Brain microvascular endothelial cell (primary cell): ENCODE measurements around the gene EVI5.
"Not testable (repeated sequence)": the region's sequence is repeated elsewhere in the genome, so short reads cannot be mapped to it uniquely, and the experiment has no call there.

ENCODE experiments used
- DNase-seq: peaks from one replicate; pipeline ENCODE4 v3.0.0-alpha.2; 2020
- H3K27ac ChIP-seq: fragments of 250-450 bp; sonication (Bioruptor Pico); 2 replicates; pipeline ENCODE4 v1.5.1; 2020; ENCODE audit warnings: mild to moderate bottlenecking, moderate library complexity
- H3K27me3 ChIP-seq: fragments of 250-450 bp; sonication (Bioruptor Pico); replicated peaks from 2 replicates; pipeline ENCODE4 v1.5.1; 2020; ENCODE audit warnings: mild to moderate bottlenecking
- H3K36me3 ChIP-seq: fragments of 250-450 bp; sonication (Bioruptor Pico); replicated peaks from 2 replicates; pipeline ENCODE4 v1.5.1; 2020; ENCODE audit warnings: mild to moderate bottlenecking
- H3K4me3 ChIP-seq: 2 replicates; pipeline ENCODE4 v1.5.1; 2011; ENCODE audit warnings: low read depth, mild to moderate bottlenecking, control low read depth, low read length, moderate library complexity
- CTCF ChIP-seq: IDR thresholded peaks from 2 replicates; pipeline ENCODE4 v1.5.1; 2011; ENCODE audit warnings: low read depth, mild to moderate bottlenecking, moderate library complexity, low read length, control low read depth, inconsistent platforms; ENCODE audit errors: missing control alignments
- in situ Hi-C: cut with HindIII; loops from 2 replicates; pipeline ENCODE4 v1.10.0; 2017; ENCODE audit warnings: low sequenced_read_pairs, low pct_ligation_motif_present

The EVI5 gene

DNA sequence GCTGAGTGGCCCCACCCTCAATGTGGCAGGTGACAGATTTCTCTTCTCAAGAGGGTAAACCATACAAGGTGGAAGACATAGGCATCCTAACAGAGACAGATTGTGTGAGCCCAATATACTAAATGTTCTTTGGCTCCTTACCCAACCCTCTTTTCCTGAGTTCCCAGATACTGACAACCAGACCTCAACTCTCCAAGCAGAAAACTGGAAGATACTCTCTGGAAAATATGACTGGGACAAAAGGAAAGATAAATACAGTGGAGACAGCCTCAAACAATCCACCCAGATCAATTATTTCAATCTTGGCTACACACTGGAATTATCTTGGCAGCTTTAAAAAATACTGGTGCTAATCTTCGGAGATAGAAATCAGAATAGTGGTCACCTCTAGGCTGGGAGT, 6.5 kb downstream of the EVI5 start:
- H3K4me3 ChIP-seq = no peak overlapping the region
- no peak for DNase-seq
- H3K36me3 ChIP-seq = no peaks in the 10 kb centered on the region
- in situ Hi-C loops = no loop called here
- no peak for TF ChIP-seq CTCF
- H3K27ac ChIP-seq = no peak overlapping the region
- no peaks in the 10 kb centered on the region for H3K27me3 ChIP-seq

DNA sequence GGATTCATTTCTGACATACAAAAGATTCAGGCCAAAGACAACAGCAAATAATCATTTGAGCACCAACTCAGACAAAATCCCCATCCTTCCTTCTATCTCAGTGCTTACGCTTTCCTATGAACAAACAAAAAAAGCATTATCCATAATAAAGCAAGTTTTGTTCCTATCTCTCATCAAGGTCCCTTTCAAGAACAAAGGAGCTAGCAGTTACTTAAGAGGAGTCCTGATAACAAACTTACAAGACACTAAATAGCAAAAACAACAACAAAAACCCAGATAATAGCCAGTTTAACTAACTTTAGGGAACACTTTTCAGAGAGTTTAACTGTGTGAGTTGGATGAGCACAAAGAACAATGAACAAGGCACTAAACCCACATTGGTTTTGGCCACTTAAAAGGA, 10.5 kb downstream of the EVI5 start:
- no peak for TF ChIP-seq CTCF
- Histone ChIP-seq H3K36me3 (no peaks in the 10 kb centered on the region), H3K27me3 (no peaks in the 10 kb centered on the region), H3K4me3 (no peak overlapping the region), H3K27ac (no peak overlapping the region)
- in situ Hi-C loops = no loop called here
- no peak for DNase-seq

DNA sequence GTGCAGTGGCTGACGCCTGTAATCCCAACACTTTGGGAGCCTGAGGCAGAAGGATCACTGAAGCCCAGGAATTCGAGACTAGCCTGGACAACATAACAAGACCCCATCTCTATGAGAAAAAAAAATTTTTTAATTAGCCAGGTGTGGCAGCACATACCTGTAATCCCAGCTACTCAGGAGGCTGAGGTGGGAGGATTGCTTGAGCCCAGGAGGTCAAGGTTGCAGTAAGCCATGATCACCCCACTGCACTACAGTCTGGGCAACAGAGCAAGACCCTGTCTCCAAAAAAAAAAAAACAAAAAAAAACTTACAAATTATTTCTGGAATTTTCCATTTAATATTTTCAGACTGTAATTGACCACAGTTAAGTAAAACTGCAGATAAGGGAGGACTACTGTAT, 11.2 kb downstream of the EVI5 start:
- H3K4me3 ChIP-seq, H3K27ac ChIP-seq, DNase-seq, H3K36me3 ChIP-seq, in situ Hi-C loops, H3K27me3 ChIP-seq: not testable (repeated sequence)

GRCh38 chr1:92769856-92770255, 15.1 kb downstream of the EVI5 start:
- no peak for DNase-seq
- no peak for TF ChIP-seq CTCF
- Histone ChIP-seq H3K4me3 (no peak overlapping the region), H3K27me3 (no peaks in the 10 kb centered on the region), H3K36me3 (no peaks in the 10 kb centered on the region), H3K27ac (no peak overlapping the region)
- in situ Hi-C loops = no loop called here

DNA sequence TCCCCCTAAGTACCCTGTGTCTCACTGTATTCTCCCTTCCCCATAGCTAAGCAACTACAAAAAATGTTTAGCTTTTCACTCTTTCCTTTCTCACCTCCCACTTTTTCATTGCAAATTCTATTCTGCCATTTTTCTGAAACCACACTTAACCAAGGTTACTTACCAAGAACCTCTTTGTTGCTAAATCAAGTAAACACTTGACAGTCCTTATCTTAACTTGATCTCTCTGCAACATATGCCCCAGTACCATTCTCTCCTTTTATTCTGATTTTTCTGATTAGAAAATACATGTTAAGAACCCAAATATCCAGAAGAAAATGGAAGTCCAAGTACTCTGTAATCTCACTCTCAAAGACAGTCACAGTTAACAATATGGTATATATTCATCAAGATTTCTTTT, 16.0 kb downstream of the EVI5 start:
- in situ Hi-C loops = no loop called here
- TF ChIP-seq CTCF = no peak

DNA sequence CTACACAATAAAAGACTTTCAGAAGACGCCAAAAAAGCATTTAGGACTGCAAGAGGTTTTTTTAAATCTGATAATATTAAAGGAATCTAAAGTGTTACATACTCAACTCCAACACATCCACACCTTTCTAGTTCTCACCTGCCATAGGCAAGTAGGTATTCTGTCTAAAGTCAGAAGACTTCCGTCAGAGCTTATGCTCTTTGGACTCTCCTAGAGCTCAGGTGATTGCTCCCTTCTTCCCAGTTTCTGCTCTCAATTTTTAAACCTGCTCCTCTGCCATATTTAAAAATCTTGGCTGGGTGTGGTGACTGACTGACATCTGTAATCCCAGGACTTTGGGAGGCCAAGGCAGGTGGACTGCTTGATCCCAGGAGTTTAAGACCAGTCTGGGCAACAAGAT, 16.6 kb downstream of the EVI5 start:
- H3K36me3 ChIP-seq = no peaks in the 10 kb centered on the region
- no peak for TF ChIP-seq CTCF
- no peaks in the 10 kb centered on the region for H3K27me3 ChIP-seq
- in situ Hi-C loops = no loop called here
- no peak overlapping the region for H3K4me3 ChIP-seq
- H3K27ac ChIP-seq = no peak overlapping the region
- no peak for DNase-seq

More for the DNA sequence above, 16.0 kb downstream of the EVI5 start:
- no peaks in the 10 kb centered on the region for H3K27me3 ChIP-seq
- no peaks in the 10 kb centered on the region for H3K36me3 ChIP-seq
- DNase-seq = no peak
- H3K4me3 ChIP-seq = no peak overlapping the region
- H3K27ac ChIP-seq = no peak overlapping the region
